ENCODE results near the gene BCAR1.

Gene BCAR1

GRCh38 chr16:75252049-75252864 lies 833 bp upstream of the BCAR1 start:
- H3K4me3 ChIP-seq (ENCODE audit: low read depth in 1 of 2, low read length in 2 of 2) = peak overlapping the region; percentile 11 to 47
- no peaks in the 10 kb centered on the region for H3K9me3 ChIP-seq (ENCODE audit: control insufficient read depth in 1 of 2, low read length in 2 of 2)
- no peaks in the 10 kb centered on the region for H3K27me3 ChIP-seq (ENCODE audit: low read depth, low read length)
- peaks cover 25 to 92% of the 10 kb centered on the region in 2 donors for H3K4me1 ChIP-seq (ENCODE audit: control insufficient read depth in 1 of 2, insufficient read depth in 2 of 2, low read length in 2 of 2)
- peak overlapping the region; percentile 56 for H3K27ac ChIP-seq (ENCODE audit: low read length)
- no peaks in the 10 kb centered on the region for H3K36me3 ChIP-seq (ENCODE audit: control insufficient read depth in 1 of 2, insufficient read depth in 2 of 2, low read length in 2 of 2)

- Histone ChIP-seq H3K27me3 (ENCODE audit: low read depth, low read length) (no peaks in the 10 kb centered on the region), H3K27ac (ENCODE audit: low read length) (peak overlapping the region; percentile 80), H3K4me1 (ENCODE audit: control insufficient read depth in 1 of 2, insufficient read depth in 2 of 2, low read length in 2 of 2) (peaks cover 27 to 91% of the 10 kb centered on the region in 2 donors), H3K9me3 (ENCODE audit: control insufficient read depth in 1 of 2, low read length in 2 of 2) (no peaks in the 10 kb centered on the region), H3K36me3 (ENCODE audit: control insufficient read depth in 1 of 2, insufficient read depth in 2 of 2, low read length in 2 of 2) (no peaks in the 10 kb centered on the region), H3K4me3 (ENCODE audit: low read depth in 1 of 2, low read length in 2 of 2) (peak overlapping the region; percentile 68 to 70)
Observed at GRCh38 chr16:75250809-75251279, 580 bp downstream of the BCAR1 start.

GRCh38 chr16:75250089-75250808 lies 1.2 kb downstream of the BCAR1 start:
- no peaks in the 10 kb centered on the region for H3K27me3 ChIP-seq (ENCODE audit: low read depth, low read length)
- peak overlapping the region; percentile 80 for H3K27ac ChIP-seq (ENCODE audit: low read length)
- H3K9me3 ChIP-seq (ENCODE audit: control insufficient read depth in 1 of 2, low read length in 2 of 2) = no peaks in the 10 kb centered on the region
- peak overlapping the region; percentile 68 to 70 for H3K4me3 ChIP-seq (ENCODE audit: low read depth in 1 of 2, low read length in 2 of 2)
- H3K36me3 ChIP-seq (ENCODE audit: control insufficient read depth in 1 of 2, insufficient read depth in 2 of 2, low read length in 2 of 2) = peaks cover 0 to 5% of the 10 kb centered on the region in 2 donors
- peaks cover 27 to 94% of the 10 kb centered on the region in 2 donors for H3K4me1 ChIP-seq (ENCODE audit: control insufficient read depth in 1 of 2, insufficient read depth in 2 of 2, low read length in 2 of 2)

- Histone ChIP-seq H3K27ac (ENCODE audit: low read length) (peak overlapping the region; percentile 24), H3K4me1 (ENCODE audit: control insufficient read depth in 1 of 2, insufficient read depth in 2 of 2, low read length in 2 of 2) (peaks cover 32 to 94% of the 10 kb centered on the region in 2 donors), H3K36me3 (ENCODE audit: control insufficient read depth in 1 of 2, insufficient read depth in 2 of 2, low read length in 2 of 2) (peaks cover 0 to 8% of the 10 kb centered on the region in 2 donors), H3K9me3 (ENCODE audit: control insufficient read depth in 1 of 2, low read length in 2 of 2) (no peaks in the 10 kb centered on the region), H3K4me3 (ENCODE audit: low read depth in 1 of 2, low read length in 2 of 2) (peak overlapping the region; percentile 52 to 68), H3K27me3 (ENCODE audit: low read depth, low read length) (no peaks in the 10 kb centered on the region)
Observed at GRCh38 chr16:75249441-75249840, 2.0 kb downstream of the BCAR1 start.

GRCh38 chr16:75248536-75249380 lies 2.7 kb downstream of the BCAR1 start:
- Histone ChIP-seq H3K27ac (ENCODE audit: low read length) (peak overlapping the region; percentile 75), H3K4me3 (ENCODE audit: low read depth in 1 of 2, low read length in 2 of 2) (no peak overlapping the region), H3K9me3 (ENCODE audit: control insufficient read depth in 1 of 2, low read length in 2 of 2) (no peaks in the 10 kb centered on the region), H3K4me1 (ENCODE audit: control insufficient read depth in 1 of 2, insufficient read depth in 2 of 2, low read length in 2 of 2) (peaks cover 38 to 94% of the 10 kb centered on the region in 2 donors), H3K36me3 (ENCODE audit: control insufficient read depth in 1 of 2, insufficient read depth in 2 of 2, low read length in 2 of 2) (peaks cover 0 to 10% of the 10 kb centered on the region in 2 donors), H3K27me3 (ENCODE audit: low read depth, low read length) (no peaks in the 10 kb centered on the region)

- Histone ChIP-seq H3K4me3 (ENCODE audit: low read depth in 1 of 2, low read length in 2 of 2) (no peak overlapping the region), H3K27me3 (ENCODE audit: low read depth, low read length) (no peaks in the 10 kb centered on the region), H3K9me3 (ENCODE audit: control insufficient read depth in 1 of 2, low read length in 2 of 2) (no peaks in the 10 kb centered on the region), H3K4me1 (ENCODE audit: control insufficient read depth in 1 of 2, insufficient read depth in 2 of 2, low read length in 2 of 2) (peaks cover 36 to 94% of the 10 kb centered on the region in 2 donors), H3K27ac (ENCODE audit: low read length) (peak overlapping the region; percentile 75), H3K36me3 (ENCODE audit: control insufficient read depth in 1 of 2, insufficient read depth in 2 of 2, low read length in 2 of 2) (peaks cover 0 to 10% of the 10 kb centered on the region in 2 donors)
Observed at GRCh38 chr16:75248142-75248535, 3.3 kb downstream of the BCAR1 start.

- Histone ChIP-seq H3K27me3 (ENCODE audit: low read depth, low read length) (no peaks in the 10 kb centered on the region), H3K4me3 (ENCODE audit: low read depth in 1 of 2, low read length in 2 of 2) (no peak overlapping the region), H3K4me1 (ENCODE audit: control insufficient read depth in 1 of 2, insufficient read depth in 2 of 2, low read length in 2 of 2) (peaks cover 27 to 86% of the 10 kb centered on the region in 2 donors), H3K27ac (ENCODE audit: low read length) (peak overlapping the region; percentile 75), H3K36me3 (ENCODE audit: control insufficient read depth in 1 of 2, insufficient read depth in 2 of 2, low read length in 2 of 2) (peaks cover 0 to 15% of the 10 kb centered on the region in 2 donors), H3K9me3 (ENCODE audit: control insufficient read depth in 1 of 2, low read length in 2 of 2) (no peaks in the 10 kb centered on the region)
Observed at GRCh38 chr16:75247249-75247648, 4.2 kb downstream of the BCAR1 start.

GRCh38 chr16:75246504-75247205 lies 4.8 kb downstream of the BCAR1 start:
- Histone ChIP-seq H3K9me3 (ENCODE audit: control insufficient read depth in 1 of 2, low read length in 2 of 2) (no peaks in the 10 kb centered on the region), H3K4me1 (ENCODE audit: control insufficient read depth in 1 of 2, insufficient read depth in 2 of 2, low read length in 2 of 2) (peaks cover 23 to 80% of the 10 kb centered on the region in 2 donors), H3K27ac (ENCODE audit: low read length) (peak overlapping the region; percentile 70), H3K27me3 (ENCODE audit: low read depth, low read length) (no peaks in the 10 kb centered on the region), H3K4me3 (ENCODE audit: low read depth in 1 of 2, low read length in 2 of 2) (no peak overlapping the region), H3K36me3 (ENCODE audit: control insufficient read depth in 1 of 2, insufficient read depth in 2 of 2, low read length in 2 of 2) (peaks cover 0 to 21% of the 10 kb centered on the region in 2 donors)

GRCh38 chr16:75244844-75245758 lies 6.3 kb downstream of the BCAR1 start:
- Histone ChIP-seq H3K36me3 (ENCODE audit: control insufficient read depth in 1 of 2, insufficient read depth in 2 of 2, low read length in 2 of 2) (peaks cover 4 to 33% of the 10 kb centered on the region in 2 donors), H3K27ac (ENCODE audit: low read length) (peak overlapping the region; percentile 70), H3K9me3 (ENCODE audit: control insufficient read depth in 1 of 2, low read length in 2 of 2) (no peaks in the 10 kb centered on the region), H3K4me3 (ENCODE audit: low read depth in 1 of 2, low read length in 2 of 2) (peak overlapping the region in 1 of 2 donors; percentile 37), H3K27me3 (ENCODE audit: low read depth, low read length) (no peaks in the 10 kb centered on the region), H3K4me1 (ENCODE audit: control insufficient read depth in 1 of 2, insufficient read depth in 2 of 2, low read length in 2 of 2) (peaks cover 23 to 71% of the 10 kb centered on the region in 2 donors)

All from muscle layer of duodenum (tissue), 2 donors.